Heart right ventricle (tissue), 16 donors: ENCODE results near the gene IFNA7. TPM values are rescaled to one million over a fixed set of nuclear protein-coding genes. Genes with fewer than 3 reads are reported as not detected.
A peak's percentile ranks its signal among the peaks of the same experiment; 100 is the strongest.
"Not testable (repeated sequence)": the region's sequence is repeated elsewhere in the genome, so short reads cannot be mapped to it uniquely, and the experiment has no call there.

Experiments used
- ATAC-seq, 8 donors: fragments of 200-7000 bp; cut with Tn5 transposase; one replicate each; pipeline ENCODE4 v1.9.1; 2020; ENCODE audit warnings: mild to moderate bottlenecking in 8 of 8, moderate library complexity in 8 of 8, moderate number of reproducible peaks in 1 of 8
- DNase-seq, 2 donors: peaks; one replicate each; pipeline ENCODE4 v3.0.0-alpha.2; 2020
- H3K27ac ChIP-seq, 10 donors: fragments of 200-600 bp; sonication (generic) in 2 of 10; one replicate each; pipeline versions ENCODE4 v1.5.0 to v1.8.0; 2020 to 2022; ENCODE audit warnings: mild to moderate bottlenecking in 3 of 10
- H3K27me3 ChIP-seq, 7 donors: fragments of 200-600 bp; one replicate each; pipeline ENCODE4 v1.8.0; 2021 to 2022; ENCODE audit warnings: mild to moderate bottlenecking in 2 of 7
- H3K36me3 ChIP-seq, 9 donors: fragments of 200-600 bp; sonication (generic) in 1 of 9; one replicate each; pipeline versions ENCODE4 v1.5.0 to v1.8.0; 2020 to 2022; ENCODE audit warnings: mild to moderate bottlenecking in 2 of 9
- H3K4me1 ChIP-seq, 9 donors: fragments of 200-600 bp; sonication (generic) in 1 of 9; one replicate each; pipeline versions ENCODE4 v1.5.0 to v1.8.0; 2020 to 2022; ENCODE audit warnings: mild to moderate bottlenecking in 4 of 9
- H3K4me3 ChIP-seq, 10 donors: fragments of 200-600 bp; sonication (generic) in 2 of 10; one replicate each; pipeline versions ENCODE4 v1.5.0 to v1.8.0; 2020 to 2022; ENCODE audit warnings: mild to moderate bottlenecking in 7 of 10, moderate library complexity in 2 of 10
- H3K9me3 ChIP-seq, 11 donors: fragments of 200-600 bp in 10 of 11; sonication (generic) in 2 of 11; one replicate each; pipeline versions ENCODE4 v1.5.0 to v1.8.0; 2013 to 2022; ENCODE audit warnings: mild to moderate bottlenecking in 2 of 11, control low read depth in 1 of 11, moderate library complexity in 1 of 11
- CTCF ChIP-seq, 9 donors: fragments of 200-600 bp; sonication (generic) in 2 of 9; IDR thresholded peaks; one replicate each; pipeline versions ENCODE4 v1.5.0 to v1.8.0; 2021 to 2022; ENCODE audit warnings: antibody characterized with exemption in 9 of 9, mild to moderate bottlenecking in 5 of 9, moderate library complexity in 1 of 9
- WGBS, 2 donors: extraction: QIAGEN DNeasy Blood & Tissue Kit; methylation state at CpG; one replicate each; pipeline ENCODE4 v1.1.7; 2013; ENCODE audit warnings: inconsistent platforms in 1 of 2; 5-methylcytosine and 5-hydroxymethylcytosine counted together
- intact Hi-C, 10 donors: fragments of 100-400 bp; cut with DNase I; formaldehyde crosslinking; loops; one replicate each; pipeline versions ENCODE4 v1.11.1 to v1.14.2; 2022
- polyA plus RNA-seq, 2 donors: library from polyadenylated mRNA; stranded (reverse); fragments of 200-250 nt; gene quantifications; one replicate each; pipeline ENCODE4 v1.2.3, GENCODE V29; 2013
- total RNA-seq, 10 donors: library from RNA; stranded (reverse); fragmentation: NEBNext Ultra II Directional in 3 of 10; extraction: Animal tissue kit (Norgen Biotek cat#: 25700) in 3 of 10; gene quantifications; one replicate each; pipeline versions ENCODE4 v1.2.1 to v1.2.4, GENCODE V29; 2021 to 2023
- donor health status: Arrhythmogenic right ventricular cardiomyopathy.
- donor health status: ischemic (EF 13 %, LVEDD 7.1; RV severe dilation, severe dysfunction).
- donor health status: healthy with polysubstance abuse.
- donor health status: DM: no; HTN: yes; CAD: no.
- donor health status: DM: no; HTN: no; CAD: no.
- donor health status: ischemic (EF 25% LVEDD 6.9; RV normal size, moderate dysfunction).
- donor health status: ischemic (EF 25% LVEDD 5.7; RV mildly dilated, moderate dysfunction).
- donor health status: healthy.
- donor health status: DM: yes; HTN: yes; CAD: no.
- donor health status: Ischemic cardiomyopathy.
- donor health status: ischemic (EF 35%, LVEDD 5.7; RV mildly dilated, moderate dysfunction).
- donor health status: nonischemic (EF 11% LVEDD 7.7; RV severe dilation, severe dysfunction).
- donor health status: DM: yes; HTN: yes; CAD: no.
- donor health status: PGD.
- donor health status: ischemic (EF 29% LVEDD 5.4; RV normal size, mild dysfunction).
- donor health status: nonischemic (EF 23%, LVEDD 6.1; RV moderate dilation, normal function).

The IFNA7 gene
- total and polyA plus RNA-seq, 12 donors: not detected

- intact Hi-C loops: loop anchor here in 2 of 10 donors (10.0 kb wide), 2 partner anchors 549 to 559 kb away; no protein-coding TSS in a partner anchor
- H3K4me3 ChIP-seq, H3K4me1 ChIP-seq, H3K36me3 ChIP-seq, H3K9me3 ChIP-seq, H3K27ac ChIP-seq: not testable (repeated sequence)
- ATAC-seq: peak in 6 of 8 donors; percentile 38 to 76 (median 60)
- DNase-seq: peak in 1 of 2 donors; percentile 20
- peak in 8 of 9 donors; percentile 8 to 65 (median 50) for TF ChIP-seq CTCF (IDR thresholded peaks at IDR 0.05)
- peaks cover 0 to 18% (median 9%) of the 10 kb centered on the region in 7 donors for H3K27me3 ChIP-seq
- 30 to 33% methylated on average over 8 of the region's 8 CpGs for WGBS, 2 donors
These were observed 33.7 kb upstream of the IFNA7 start for GRCh38 chr9:21235468-21236359.

GRCh38 chr9:21234153-21234687, 32.2 kb upstream of the IFNA7 start:
- Histone ChIP-seq H3K36me3 (no peaks in the 10 kb centered on the region), H3K9me3 (no peaks in the 10 kb centered on the region), H3K27ac (no peak overlapping the region), H3K27me3 (peaks cover 0 to 9% (median 0%) of the 10 kb centered on the region in 7 donors), H3K4me3 (no peak overlapping the region), H3K4me1 (no peaks in the 10 kb centered on the region)
- ATAC-seq (no peak), DNase-seq (no peak)
- intact Hi-C loops: loop anchor here in 2 of 10 donors (10.0 kb wide), 2 partner anchors 551 to 561 kb away; no protein-coding TSS in a partner anchor
- 76 to 79% methylated on average over 4 of the region's 4 CpGs for WGBS, 2 donors
- no peak for TF ChIP-seq CTCF (IDR thresholded peaks at IDR 0.05)

GRCh38 chr9:21233258-21233657, 31.3 kb upstream of the IFNA7 start:
- Histone ChIP-seq H3K27ac (no peak overlapping the region), H3K4me1 (no peaks in the 10 kb centered on the region), H3K36me3 (no peaks in the 10 kb centered on the region), H3K9me3 (no peaks in the 10 kb centered on the region), H3K27me3 (peaks cover 0 to 7% (median 0%) of the 10 kb centered on the region in 7 donors), H3K4me3 (no peak overlapping the region)
- DNase-seq (no peak), ATAC-seq (no peak)
- intact Hi-C loops: loop anchor here in 2 of 10 donors (10.0 kb wide), 2 partner anchors 552 to 562 kb away; no protein-coding TSS in a partner anchor
- 86 to 88% methylated on average over 2 of the region's 2 CpGs for WGBS, 2 donors
- TF ChIP-seq CTCF (IDR thresholded peaks at IDR 0.05): no peak

GRCh38 chr9:21228122-21228521, 26.1 kb upstream of the IFNA7 start, which contains the start of gene IFNA17:
Gene IFNA17 (minus strand): TSS chr9:21228222. CDS start chr9:21228173, 49 bp downstream.
- H3K9me3 ChIP-seq: no peaks in the 10 kb centered on the region
- no peaks in the 10 kb centered on the region for H3K4me1 ChIP-seq
- H3K27me3 ChIP-seq: no peaks in the 10 kb centered on the region
- 60 to 81% methylated on average over 2 of the region's 2 CpGs for WGBS, 2 donors
- H3K36me3 ChIP-seq: no peaks in the 10 kb centered on the region
- no peak for ATAC-seq
- intact Hi-C loops: no loop called here
- no peak for DNase-seq
- no peak within 1 kb of the TSS for H3K27ac ChIP-seq
- no peak within 1 kb of the TSS for H3K4me3 ChIP-seq
- TF ChIP-seq CTCF (IDR thresholded peaks at IDR 0.05): no peak

GRCh38 chr9:21217211-21217610, 15.2 kb upstream of the IFNA7 start, which contains the start of gene IFNA16:
Gene IFNA16 (minus strand): TSS chr9:21217311. CDS start chr9:21217305, 6 bp downstream.
- not testable (repeated sequence) for H3K4me3 ChIP-seq, DNase-seq, ATAC-seq, H3K9me3 ChIP-seq, H3K36me3 ChIP-seq, H3K27ac ChIP-seq, H3K27me3 ChIP-seq, H3K4me1 ChIP-seq
- intact Hi-C loops: loop anchor here in 1 of 10 donors (10.0 kb wide), 1 partner anchor 62 kb away; no protein-coding TSS in a partner anchor
- 80 to 89% methylated on average over 1 of the region's 1 CpG for WGBS, 2 donors
